Mesenteric fat pad (tissue), 1 donor: ENCODE results near the gene MPO. TPM values are rescaled to one million over a fixed set of nuclear protein-coding genes. Genes with fewer than 3 reads are reported as not detected.

Experiments
- DNase-seq: peaks from one replicate; pipeline ENCODE4 v3.0.0-alpha.2; 2020; ENCODE audit warnings: low spot score
- total RNA-seq: library from RNA; stranded (reverse); fragmentation: NEBNext Ultra II Directional; extraction: Animal tissue kit (Norgen Biotek cat#: 25700); gene quantifications from one replicate; pipeline ENCODE4 v1.2.1, GENCODE V29; 2021
- donor health status: DM: yes; HTN: yes; CAD: no.

Gene MPO
- total RNA-seq, 1 donor from 2014 or later = 0.35 TPM

DNA sequence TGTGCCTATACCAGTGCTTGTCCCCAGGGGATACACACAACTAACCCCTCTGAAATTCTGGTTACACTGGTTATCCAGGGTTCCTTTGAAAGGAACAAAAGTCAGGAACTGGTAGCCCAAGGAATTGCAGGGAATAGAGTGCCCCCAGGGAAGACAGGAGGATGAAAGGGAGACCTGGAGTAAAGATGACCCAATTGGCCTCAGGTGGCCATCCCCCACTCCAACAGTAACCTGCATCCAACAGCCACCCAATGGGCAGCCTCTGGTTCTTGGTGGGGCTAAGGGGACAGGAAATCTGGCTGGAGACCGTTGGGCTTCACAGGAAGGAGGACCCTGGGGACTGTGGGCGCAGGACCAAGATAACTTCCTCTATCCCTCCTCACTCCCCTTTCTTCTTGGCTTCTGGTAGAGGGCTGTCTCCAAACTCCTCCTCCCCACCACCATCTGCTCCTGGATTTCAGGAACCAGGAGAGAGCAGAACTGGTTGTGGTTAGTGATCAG is 826 bp upstream of the MPO start:
- peak; percentile 53 for DNase-seq

- no peak for DNase-seq
These were observed 827 bp downstream of the MPO start for GRCh38 chr17:58279736-58280479.

- peak; percentile 89 for DNase-seq
These were observed 1.6 kb downstream of the MPO start for GRCh38 chr17:58279016-58279711.

DNA sequence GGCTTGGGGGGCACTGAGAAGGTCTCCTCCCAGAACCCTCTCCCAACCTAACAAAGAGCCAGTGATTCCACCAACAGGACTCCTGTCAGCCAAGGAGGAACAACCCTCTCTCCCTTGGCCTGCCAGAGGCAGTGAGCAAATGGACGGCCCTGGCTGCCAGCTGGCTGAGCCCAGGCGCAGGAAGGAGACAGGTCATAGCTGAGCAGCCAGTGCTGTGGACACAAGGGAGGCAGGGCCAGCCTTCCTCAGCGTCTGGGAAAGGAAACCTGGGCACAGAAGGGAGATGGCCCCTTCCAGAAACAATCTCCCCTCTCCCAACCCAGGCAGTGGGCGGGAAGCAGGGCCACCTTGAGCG is 2.1 kb downstream of the MPO start:
- no peak for DNase-seq

DNA sequence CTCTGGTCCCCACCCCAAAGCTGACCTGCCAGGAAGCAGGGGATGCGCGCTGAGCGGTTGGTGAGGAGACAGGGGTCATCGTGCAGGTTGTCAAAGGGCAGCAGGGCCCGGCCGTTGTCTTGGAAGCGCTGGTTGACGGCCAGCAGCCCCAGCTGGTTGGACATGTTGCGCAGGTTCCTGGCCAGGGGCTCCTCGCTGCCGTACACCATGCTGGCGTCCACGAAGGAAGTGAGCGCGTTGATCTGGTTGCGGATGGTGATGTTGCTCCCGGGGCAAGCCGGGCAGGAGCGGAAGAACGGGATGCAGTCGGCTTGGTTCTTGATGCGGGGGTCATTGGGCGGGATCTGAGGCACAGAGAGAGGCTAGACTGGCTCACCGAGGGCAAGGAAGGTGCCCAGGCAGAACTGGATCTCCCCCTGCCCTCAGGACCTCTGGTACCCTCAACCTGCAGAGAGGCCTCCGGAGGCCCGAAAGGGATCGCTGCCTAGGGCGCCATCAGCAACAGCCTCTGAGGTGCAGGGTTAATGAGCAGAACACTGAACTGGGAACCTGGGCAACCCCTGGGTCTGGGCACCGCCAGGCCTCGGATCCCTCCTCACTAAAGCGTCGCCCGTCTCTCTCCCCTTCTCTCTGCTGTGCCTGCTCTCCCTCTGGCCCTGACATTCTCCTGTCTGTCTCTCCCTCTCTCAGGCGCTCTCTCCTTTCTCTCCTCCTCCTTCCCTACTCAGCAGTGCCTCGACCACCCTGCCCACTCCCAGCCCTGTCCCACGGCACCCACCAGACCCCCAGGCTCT is 2.7 kb downstream of the MPO start:
- peak; percentile 87 for DNase-seq

DNA sequence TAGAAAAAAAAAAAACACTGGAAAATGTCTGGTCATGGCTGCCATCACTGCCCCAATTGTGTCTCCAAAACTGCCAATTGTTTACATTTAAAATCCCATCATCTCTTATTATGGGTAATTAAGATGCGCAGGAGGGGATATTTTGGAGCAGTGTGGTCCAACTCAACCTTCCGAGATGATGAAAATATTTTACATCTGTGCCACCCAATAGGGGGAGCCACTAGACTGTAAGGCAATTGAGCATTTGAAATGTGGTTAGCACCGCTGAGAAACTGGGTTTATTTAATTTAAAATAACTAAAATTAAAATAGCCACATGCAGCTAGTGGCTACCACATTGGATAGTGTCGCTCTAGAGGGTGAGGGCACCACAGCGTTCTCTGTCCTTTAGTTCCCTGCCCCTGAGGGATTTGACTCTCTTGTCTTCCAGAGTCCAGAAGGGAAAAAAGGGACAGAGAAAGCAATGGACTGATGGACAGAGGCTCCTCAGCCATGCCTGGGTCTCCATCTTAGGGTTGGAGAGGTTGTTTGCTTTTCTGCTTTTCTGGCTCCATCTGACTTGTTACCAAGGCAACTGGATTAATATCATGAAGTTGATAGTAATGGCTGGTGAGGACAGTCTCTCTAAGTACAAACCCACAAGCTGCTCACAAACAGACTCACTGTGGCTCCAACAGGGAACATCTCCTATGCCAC is 3.5 kb downstream of the MPO start:
- no peak for DNase-seq

GRCh38 chr17:58276423-58276822 is 4.3 kb downstream of the MPO start:
- DNase-seq = peak; percentile 80

GRCh38 chr17:58275417-58275816 is 5.3 kb downstream of the MPO start:
- DNase-seq = peak; percentile 64

DNA sequence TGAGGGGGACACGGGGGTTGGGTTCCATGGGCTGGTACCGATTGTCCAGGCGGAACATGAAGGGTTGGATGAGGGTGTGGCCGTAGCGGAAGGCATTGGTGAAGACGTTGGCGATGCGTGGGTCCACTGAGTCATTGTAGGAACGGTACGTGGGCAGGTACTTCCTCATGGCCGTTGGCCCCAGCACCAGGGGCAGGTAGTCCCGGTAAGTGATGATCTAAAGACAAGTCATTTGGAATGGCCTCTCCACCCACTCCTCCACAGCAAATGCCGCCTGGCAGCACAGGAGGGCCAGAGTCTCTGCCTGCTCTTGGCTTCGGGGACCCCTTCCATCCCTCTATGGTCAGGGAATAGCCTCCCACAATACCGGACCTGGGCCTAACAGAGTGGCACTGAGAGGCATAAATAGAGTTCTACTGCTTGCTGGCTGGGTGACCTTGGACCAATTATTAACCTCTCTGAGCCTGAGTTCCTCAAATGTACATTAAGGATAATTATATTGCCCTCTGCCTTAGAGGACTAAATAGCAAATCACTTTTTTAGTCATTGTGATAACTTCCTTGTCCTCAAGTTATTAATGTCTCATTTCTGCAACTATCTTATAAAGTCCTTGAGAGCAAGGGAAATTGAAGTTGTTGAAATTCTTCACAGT is 7.2 kb downstream of the MPO start:
- DNase-seq = peak; percentile 82

GRCh38 chr17:58272367-58273280 is 8.1 kb downstream of the MPO start:
- DNase-seq = peak; percentile 74

GRCh38 chr17:58271216-58271931 is 9.4 kb downstream of the MPO start:
- DNase-seq = peak; percentile 71

- peak; percentile 55 for DNase-seq
These were observed 10.1 kb downstream of the MPO start for GRCh38 chr17:58270476-58271215.

GRCh38 chr17:58269557-58270291 is 11.0 kb downstream of the MPO start:
- DNase-seq = peak; percentile 11

- DNase-seq = peak; percentile 47
These were observed 11.8 kb downstream of the MPO start for GRCh38 chr17:58268774-58269556.

DNA sequence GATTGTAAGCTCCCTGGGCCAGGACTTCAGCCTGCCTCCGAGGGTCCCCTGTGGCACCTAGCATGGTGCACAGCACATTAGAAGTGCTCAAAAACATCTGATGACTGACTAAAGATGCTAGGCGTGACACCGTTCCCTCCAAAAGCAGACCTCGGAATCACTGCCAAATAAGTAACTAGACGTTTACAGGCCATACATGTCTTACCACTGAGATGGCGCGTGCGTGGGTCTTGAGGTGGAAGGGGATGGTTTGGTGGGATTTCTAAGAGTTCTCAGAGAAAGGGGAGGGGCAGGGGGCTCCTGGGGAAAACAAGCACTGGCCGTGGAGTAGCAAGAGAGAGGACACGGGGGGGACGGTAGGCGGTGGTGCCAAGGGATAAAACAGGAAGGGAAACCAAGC is 12.4 kb downstream of the MPO start:
- peak; percentile 79 for DNase-seq
